ENCODE data around the gene MYO7B.

The MYO7B gene

DNA sequence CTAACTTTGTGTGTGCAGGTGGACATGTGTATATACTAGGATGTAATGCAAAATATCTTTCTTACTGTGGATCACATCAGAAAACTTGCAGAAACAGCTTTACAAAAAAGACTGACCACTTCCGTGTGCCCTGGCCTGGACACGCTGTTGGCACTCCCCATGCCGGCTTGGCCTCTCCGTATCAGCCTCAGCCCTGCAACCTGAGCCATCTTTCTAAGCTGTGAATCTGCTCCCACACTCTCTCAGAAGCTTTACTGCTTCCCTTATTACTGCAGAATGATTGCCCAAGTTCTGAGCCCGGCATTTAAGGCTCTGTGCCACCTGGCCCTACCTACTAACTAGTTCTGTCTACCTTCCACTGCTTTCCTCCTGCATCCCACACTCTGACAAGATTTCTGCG is 37.8 kb downstream of the MYO7B start:
- DNase-seq (ENCODE audit: low read depth in 2 of 2): no peak

DNA sequence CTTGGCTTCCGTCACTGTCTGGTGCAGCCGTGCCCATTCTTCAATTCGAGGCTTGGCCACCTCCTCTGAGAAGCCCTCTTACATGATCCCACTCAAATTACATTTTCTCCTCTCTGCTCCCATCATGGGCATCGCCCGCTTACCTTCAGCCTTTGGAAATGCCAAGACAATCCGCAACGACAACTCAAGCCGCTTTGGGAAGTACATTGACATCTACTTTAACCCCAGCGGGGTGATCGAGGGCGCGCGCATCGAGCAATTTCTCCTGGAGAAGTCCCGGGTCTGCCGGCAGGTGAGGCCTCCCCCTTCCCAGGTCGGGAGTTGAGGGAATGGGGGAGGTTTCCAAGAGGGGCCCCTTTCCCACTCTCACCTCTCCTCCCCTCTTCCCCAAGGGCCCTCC is 38.3 kb downstream of the MYO7B start:
- DNase-seq (ENCODE audit: low read depth in 2 of 2): no peak

DNA sequence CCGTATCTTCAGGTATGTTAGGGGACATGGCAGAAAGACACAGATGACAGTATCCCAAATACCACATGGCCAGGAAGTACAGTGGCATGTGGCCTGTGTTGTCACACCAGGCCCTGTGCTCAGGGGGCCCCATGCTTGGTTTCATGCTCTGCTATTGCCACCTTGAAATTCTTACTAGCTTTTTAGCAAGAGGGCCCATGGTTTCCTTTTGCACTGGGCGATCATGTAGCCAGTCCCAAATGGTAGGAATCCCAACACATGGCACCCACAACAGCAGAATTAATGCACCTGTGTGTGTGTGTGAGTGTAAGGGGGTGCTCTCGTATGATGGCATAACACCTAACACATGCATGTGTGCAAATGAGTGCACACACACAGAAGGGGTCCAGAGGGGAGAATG is 39.2 kb downstream of the MYO7B start:
- DNase-seq (ENCODE audit: low read depth in 2 of 2): no peak

DNA sequence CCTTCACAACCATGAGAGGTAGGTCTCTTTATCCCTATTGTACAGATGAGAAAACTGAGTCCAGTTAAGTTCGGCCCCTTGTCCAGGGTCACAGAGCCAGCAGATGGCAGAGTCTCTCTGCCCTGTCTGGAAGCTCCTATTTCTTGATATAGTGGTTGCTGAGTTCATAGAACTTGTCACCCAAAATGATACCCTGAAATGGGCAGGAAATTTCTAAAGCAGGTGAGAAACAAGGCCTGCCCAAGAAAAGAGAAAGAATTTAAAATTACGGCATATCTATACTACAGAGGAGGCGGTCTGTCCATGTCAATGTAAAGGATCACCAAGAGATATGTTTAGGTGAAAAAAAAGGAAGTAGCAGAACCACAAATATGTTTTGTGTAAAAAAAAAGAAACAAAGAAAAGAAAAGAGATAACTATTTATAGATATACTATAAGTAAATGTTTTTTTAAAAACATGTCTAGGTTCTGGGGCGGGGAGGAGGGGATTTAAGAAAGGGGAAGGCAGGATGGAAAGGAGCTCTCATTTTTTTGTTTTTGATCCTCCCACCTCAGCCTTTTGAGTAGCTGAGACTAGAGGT is 39.8 kb downstream of the MYO7B start:
- no peak for DNase-seq (ENCODE audit: low read depth in 2 of 2)

DNA sequence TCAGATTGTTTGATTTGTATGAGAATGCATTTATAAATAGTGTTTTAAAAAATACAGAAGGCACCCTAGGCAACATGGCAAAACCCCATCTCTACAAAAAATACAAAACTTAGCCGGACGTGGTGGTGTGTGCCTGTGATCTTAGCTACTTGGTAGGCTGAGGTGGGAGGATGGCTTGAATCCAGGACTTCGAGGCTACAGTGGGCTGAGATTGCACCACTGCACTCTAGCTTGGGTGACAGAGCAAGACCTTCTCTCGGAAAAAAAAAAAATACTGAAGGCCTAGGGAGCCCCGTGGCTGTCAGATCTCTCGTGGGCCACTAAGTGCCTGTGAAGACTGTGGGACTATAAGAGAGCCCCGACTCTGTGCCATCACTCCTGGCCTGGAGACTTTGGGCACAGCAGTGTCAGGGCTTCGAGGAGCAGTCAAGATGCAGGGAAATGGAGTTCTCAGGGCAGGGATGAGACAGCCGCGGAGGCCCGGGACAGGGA is 40.5 kb downstream of the MYO7B start:
- DNase-seq (ENCODE audit: low read depth in 2 of 2): no peak

DNA sequence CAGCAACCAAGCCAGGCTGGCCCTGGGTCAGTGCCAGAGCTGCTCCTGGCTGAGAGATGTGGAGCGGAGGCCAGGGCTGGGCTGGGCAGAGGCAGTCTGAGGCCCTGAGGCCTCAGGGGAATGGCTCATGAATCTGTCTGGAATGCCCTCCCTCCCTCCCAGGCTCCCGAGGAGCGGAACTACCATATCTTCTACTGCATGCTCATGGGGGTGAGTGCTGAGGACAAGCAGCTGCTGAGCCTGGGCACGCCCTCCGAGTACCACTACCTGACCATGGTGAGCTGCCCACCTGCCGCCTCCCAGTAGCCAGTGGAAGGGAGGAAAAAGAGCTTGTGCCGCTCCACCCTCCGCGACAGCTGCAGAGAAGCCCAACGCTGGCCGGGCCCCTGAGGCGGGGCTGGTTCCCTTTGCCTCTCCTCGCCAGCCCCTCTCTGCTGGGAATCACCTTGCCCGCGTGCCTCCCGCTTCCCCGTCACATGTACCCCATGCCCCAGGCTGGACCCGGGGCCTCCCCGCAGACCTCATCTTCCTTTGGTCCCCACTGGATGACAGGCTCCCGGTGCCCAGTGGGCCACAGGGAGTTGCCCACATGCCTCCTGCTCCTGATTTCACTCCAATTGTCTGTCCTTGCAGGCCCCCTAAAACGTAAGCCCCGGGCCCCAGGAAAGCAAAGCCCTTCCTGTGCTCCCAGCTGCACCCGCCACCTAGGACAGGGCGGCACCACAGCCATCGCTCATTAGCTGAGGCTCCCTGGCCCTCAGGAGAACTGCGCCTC is 41.1 kb downstream of the MYO7B start:
- DNase-seq (ENCODE audit: low read depth in 2 of 2): no peak

DNA sequence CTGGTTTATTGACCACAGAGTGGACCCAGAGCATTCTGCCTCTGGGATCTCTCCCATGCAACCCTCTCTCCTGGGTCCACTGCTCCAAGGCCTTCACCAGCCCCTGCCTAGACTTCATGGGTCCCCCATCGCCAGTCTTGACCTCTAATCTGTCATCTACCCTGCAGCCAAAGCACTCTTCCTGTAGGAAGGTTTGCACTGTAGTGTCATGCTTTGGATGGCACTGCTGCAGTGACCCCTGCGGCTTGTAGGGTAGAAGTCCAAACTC is 41.7 kb downstream of the MYO7B start:
- no peak for DNase-seq (ENCODE audit: low read depth in 2 of 2)

DNA sequence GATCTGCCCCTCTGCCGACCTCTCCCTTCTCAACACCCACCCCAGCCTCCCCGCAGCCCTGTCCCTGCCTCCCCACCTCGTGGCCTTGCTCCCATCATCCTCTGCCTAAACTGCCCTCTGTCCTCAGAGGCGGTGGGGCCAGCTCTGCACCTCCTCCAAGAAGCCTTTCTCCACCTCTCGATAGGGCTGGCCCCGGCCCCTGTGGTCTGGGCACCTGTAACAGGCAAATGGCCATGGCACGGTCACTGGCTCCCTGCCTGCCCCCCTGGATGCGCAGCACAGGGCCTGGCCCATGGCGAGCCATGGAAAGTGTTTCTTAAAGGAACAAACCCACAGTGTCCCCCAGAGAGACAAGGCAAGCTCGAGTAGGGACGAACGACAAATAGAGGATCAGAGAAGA is 42.0 kb downstream of the MYO7B start:
- no peak for DNase-seq (ENCODE audit: low read depth in 2 of 2)

DNA sequence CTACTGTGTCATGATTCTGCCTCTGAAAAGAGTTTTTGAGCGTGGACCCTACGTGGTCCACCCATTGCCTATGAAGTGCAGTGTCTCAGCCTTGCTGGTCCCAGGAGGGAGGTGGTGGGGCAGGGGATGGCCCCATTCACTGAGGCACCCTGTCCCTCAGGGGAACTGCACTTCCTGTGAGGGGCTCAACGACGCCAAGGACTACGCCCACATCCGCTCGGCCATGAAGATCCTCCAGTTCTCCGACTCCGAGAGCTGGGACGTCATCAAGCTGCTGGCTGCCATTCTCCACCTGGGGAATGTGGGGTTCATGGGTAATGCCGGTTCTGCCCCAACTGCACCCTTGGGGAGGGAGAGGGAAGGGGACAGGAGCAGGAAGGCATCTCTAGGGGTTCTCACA is 42.5 kb downstream of the MYO7B start:
- DNase-seq (ENCODE audit: low read depth in 2 of 2): no peak

DNA sequence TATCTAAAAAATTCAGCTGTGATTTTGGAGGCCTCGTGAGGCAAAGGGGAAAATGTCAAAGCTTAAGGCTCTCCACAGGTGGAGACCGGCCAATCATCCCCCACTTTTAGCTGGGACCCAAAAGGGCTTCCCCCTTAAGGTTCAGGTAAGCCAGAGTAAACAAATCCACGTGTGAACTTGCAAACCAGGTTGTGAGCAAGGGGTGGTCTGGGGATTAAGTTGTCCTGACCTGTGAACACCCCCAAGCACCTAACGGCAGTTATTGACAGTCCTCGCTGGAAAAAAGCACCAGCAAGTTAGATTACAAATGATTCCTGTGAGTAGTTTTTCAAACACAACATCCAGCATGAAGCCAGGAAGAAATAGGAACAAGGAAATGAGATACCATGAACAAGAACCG is 42.9 kb downstream of the MYO7B start:
- no peak for DNase-seq (ENCODE audit: low read depth in 2 of 2)

DNA sequence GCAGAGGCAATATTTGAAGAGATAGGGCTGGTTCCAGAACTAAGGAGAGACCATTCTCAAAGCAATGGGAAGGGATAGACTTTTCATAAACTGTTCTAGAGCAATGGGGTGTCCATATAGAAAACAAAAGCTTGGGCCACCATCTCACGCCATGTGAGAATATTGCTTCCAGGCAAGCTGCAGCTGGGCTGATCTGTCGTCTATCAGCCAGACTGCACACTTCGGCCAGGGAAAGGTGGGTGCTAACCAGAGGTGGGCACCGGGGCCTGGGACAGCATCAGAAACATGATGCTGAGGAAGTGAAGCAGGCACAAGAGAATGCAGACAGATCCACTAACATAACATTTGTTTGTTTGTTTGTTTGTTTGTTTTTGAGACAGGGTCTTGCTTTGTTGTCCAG is 43.7 kb downstream of the MYO7B start:
- no peak for DNase-seq (ENCODE audit: low read depth in 2 of 2)

DNA sequence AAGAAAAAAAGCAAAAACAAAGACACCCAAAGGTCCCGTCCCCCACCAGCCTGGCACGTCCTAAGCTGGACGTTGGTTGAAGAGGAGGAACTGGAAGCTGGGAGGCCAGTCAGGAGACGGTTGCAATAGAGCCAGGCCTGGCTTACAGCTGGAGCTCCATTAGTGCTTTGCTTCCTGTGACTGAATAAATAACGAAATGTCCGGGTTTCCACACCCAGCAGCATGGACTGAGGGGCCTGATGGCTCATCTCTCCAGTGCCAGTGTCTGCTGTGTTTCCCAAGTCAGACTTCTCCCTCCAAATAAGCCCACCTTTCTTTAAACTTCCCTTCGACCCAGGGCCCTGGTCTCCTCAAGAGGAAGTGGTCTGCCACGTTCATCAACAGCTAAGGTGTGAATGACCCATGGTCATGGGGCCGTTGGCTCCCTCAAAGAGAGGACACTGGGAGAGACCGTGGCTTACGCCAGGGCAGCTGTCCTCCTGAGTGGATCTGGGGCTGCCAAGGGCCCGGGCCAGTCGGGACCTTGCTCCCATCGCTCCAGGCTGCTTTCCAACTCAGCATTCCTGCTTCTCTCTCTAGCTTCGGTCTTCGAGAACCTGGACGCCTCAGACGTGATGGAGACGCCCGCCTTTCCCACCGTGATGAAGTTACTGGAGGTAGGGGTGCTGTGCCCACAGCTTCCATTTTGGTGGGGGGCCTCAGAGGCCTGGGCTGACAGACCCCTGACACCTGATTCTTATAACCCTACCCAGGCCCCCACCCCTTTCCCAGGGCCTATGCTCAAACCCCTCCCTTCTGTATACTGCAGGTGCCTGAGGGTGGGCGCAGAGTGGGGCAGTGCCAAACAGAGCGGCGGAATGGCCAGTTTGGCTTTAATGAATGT is 44.9 kb downstream of the MYO7B start:
- no peak for DNase-seq (ENCODE audit: low read depth in 2 of 2)

DNA sequence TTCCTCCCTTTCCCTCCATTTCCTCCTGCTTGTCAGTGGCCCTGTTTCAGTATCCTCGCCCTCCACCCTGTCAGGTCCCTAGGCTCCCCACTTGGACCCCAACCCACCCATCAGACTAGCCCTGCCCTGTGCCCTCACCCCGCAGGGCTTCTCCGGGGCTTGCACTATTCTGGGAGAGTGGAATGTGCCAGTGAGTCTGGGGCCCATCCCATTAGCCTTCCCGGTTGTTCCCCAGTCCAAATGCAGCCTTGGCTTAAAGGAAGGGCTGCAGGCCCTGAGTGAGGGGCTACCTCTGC is 45.5 kb downstream of the MYO7B start:
- no peak for DNase-seq (ENCODE audit: low read depth in 2 of 2)

DNA sequence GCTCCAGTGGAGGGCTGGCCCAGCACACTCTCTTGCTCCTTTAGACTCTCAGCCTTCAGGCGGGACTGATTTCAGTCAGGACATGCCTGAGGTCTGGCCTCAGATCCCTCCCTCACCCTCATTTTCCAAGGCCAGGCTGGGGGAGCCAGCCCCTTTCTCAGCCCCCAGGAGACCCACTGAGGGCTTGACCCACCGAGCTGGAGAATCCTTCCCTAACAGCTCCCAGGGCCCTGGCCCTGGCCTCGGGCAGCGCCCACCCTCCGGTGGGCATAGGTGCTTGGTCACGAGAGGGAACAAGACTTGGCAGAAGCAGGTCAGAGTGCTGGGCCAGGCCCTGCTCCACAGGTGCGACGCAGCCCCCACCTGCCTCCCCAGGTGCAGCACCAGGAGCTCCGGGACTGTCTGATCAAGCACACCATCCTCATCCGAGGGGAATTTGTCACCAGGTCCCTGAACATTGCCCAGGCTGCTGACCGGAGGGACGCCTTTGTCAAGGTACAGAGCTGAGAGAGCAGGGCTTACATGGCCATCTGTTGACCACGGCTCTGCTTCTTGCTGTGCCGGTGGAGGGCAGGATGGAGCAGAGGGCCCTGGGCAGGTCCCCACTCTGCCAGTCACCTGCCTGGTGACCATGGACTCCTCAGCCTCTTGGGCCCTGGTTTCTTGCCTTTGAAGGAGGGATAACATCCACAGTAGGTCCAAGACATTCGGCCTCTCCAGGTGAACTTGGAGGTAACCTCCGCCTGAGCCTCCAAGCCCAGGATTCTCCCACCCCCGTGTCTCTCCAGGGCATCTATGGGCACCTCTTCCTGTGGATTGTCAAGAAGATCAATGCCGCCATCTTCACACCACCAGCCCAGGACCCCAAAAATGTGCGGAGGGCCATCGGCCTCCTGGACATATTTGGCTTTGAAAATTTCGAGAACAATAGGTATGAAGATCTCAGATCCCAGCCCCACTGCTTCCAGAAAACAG is 46.3 kb downstream of the MYO7B start:
- DNase-seq (ENCODE audit: low read depth in 2 of 2): no peak

DNA sequence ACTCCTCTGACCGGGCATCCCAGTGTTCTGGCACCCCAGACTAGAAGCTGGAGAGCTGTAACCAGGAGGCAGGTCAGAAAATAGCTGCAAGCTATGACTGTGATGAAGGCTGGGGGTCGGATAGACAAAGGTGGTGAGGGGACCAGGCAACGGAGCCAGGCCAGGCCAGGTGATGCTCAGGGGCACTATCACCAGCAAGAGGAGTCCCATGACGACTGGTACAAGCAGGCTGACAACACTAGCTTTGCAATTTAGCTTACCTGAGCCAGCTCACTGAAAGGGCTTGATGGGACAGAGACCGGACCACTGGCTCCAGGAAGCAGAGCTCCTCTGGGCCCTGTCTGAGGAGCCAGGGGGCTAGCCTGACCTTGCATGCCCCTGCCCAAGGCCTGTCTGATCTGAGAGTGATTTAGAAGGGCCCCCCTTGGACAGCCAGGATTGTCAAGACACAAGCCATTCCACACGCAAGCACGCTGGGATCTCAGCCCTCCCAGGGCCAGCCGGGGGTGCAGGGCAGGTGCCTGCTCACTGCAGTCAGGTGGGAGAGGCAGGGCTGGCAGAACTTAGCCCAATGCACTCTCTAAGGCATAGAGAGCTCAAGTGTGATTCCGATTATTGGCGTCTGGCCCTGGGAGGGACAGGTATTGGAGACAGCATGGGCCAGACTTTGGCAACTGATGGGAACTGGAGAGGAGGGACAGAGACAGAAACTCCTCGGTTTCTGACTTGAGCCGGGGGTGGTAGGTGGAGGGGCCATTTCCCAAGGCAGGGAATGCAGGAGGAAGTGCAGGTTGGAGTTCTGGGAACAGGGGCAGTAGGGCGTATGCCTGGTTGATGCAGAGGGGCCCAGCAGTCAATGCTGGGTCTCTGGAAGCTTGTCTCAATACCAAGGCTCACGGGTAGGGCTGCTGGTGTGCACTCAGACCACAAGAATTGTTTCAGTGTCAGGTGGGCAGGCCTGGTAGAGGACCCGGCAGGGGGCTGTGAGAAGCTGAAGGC is 47.7 kb downstream of the MYO7B start:
- DNase-seq (ENCODE audit: low read depth in 2 of 2): no peak

DNA sequence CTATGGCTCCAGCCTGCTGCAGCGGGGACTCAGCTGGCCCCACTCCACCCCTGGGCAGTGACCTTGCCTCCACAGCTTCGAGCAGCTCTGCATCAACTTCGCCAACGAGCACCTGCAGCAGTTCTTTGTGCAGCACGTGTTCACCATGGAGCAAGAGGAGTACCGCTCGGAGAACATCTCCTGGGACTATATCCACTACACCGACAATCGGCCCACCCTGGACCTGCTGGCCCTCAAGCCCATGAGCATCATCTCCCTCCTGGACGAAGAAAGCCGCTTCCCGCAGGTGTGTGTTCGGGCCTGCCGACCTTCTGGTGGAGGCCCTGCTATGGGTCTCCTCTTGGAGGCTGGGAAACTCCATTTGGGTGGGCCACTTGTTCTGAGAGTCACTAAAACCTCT is 48.6 kb downstream of the MYO7B start:
- DNase-seq (ENCODE audit: low read depth in 2 of 2): no peak

DNA sequence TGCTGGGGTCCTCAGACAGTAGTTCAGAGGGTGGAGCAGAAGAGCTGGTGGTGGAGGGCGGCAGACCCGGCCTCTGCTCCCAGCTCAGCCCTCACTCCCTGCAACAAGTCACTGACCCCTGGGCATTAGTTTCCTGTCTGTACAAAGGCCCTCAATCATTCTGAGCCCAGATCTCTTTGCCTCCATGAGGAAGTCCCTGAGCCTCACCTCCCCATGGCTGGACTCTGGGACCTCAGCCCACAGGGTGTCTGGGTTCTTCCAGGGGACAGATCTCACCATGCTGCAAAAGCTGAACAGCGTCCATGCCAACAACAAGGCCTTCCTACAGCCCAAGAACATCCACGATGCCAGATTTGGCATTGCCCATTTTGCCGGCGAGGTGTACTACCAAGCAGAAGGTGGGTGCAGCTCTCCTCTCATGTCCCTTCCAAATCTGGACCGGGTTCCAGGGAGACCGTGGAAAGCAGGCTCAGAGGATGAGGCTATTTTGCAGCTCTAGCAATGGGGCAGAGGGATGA is 49.1 kb downstream of the MYO7B start:
- DNase-seq (ENCODE audit: low read depth in 2 of 2): no peak

DNA sequence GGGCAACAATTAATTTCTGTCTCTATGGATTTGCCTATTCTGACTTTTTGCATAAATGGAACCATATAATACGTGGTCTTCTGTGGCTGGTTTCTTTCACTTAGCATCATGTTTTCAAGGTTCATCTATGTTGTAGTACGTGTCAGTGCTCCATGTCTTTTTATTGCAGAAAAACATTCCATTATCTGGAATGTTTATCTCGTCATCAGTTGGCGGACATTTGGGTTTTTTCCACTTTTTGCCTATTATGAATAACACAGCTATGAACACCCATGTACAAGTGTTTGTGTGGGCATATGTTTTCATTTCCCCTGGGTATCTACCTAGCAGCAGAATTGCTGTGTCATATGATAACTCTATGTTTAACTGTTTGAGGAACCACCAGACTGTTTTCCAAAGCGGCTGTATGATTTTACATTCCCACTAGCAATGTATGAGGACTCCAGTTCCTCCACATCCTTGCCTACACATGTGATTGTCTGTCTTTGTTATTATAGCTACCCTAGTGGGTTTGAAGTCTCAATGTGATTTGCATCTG is 49.9 kb downstream of the MYO7B start:
- DNase-seq (ENCODE audit: low read depth in 2 of 2): no peak

DNA sequence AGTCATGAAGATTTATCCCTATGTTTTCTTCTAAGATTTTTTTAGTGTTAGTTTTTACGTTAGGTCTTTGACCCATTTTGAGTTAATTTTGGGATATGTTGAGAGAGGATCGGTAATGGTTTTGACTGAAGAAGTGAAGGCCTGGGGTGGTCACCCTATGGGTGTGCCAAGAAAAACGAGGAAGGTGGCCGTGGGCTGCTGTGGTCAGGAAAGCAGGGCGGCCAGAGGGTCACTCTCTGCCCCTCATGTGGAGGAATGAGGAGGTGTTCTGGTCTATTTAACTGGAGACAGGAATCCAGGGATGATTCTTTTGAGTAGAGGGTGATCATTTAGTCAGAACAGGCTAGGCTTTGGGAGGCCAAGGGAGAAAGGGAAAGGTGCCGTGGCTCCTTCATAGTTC is 50.7 kb downstream of the MYO7B start:
- no peak for DNase-seq (ENCODE audit: low read depth in 2 of 2)

DNA sequence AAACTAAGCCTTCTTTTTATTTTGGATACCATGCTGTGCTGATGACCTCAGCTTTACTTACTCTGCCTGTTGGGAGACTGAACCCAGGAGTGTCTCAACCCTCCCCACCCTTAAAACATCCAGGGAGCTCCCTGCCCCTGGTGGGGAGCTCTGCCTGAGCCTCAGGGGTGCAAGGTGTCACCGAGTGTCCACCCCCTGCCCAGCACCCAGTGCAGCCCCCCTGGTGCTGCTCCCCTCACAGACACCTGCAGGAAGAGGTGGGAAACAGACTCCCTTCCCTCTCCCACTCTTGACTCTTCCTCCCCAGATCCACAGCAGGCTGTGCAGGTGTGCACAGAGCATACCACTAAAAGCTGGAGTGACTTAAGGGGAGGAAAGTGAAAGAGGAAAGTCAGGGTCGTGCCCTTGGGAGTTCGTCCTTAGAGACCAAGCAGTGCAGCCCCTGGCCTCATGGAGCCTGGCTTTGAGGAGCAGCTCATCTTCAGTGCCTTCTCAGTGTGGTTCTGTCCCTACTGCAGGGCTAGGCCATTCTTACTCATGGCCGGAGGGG is 51.3 kb downstream of the MYO7B start:
- DNase-seq (ENCODE audit: low read depth in 2 of 2): no peak
